GM21737 (cell line): ENCODE data around the gene SP8.

Experiments used
- ATAC-seq: cut with Tn5 transposase; IDR thresholded peaks from one replicate; pipeline ENCODE4 v1.9.1; 2021; ENCODE audit warnings: mild to moderate bottlenecking, moderate library complexity; ENCODE audit not compliant: unreplicated experiment

Gene SP8

GRCh38 chr7:20776214-20776911 lies 10.3 kb downstream of the SP8 start:
- no peak for ATAC-seq

- ATAC-seq: no peak
Measured at GRCh38 chr7:20754001-20754400, 32.7 kb downstream of the SP8 start.

GRCh38 chr7:20749906-20750305 lies 36.8 kb downstream of the SP8 start:
- no peak for ATAC-seq

- no peak for ATAC-seq
Measured at GRCh38 chr7:20748853-20749252, 37.8 kb downstream of the SP8 start.

- ATAC-seq: no peak
Measured at GRCh38 chr7:20747001-20747400, 39.7 kb downstream of the SP8 start.

- no peak for ATAC-seq
Measured at GRCh38 chr7:20745702-20746101, 41.0 kb downstream of the SP8 start.

- ATAC-seq: no peak
Measured at GRCh38 chr7:20744954-20745446, 41.7 kb downstream of the SP8 start.

- no peak for ATAC-seq
Measured at GRCh38 chr7:20742913-20743312, 43.8 kb downstream of the SP8 start.

GRCh38 chr7:20741801-20742200 lies 44.9 kb downstream of the SP8 start:
- ATAC-seq: no peak

- no peak for ATAC-seq
Measured at GRCh38 chr7:20738518-20739481, 47.9 kb downstream of the SP8 start.

- no peak for ATAC-seq
Measured at GRCh38 chr7:20737840-20738448, 48.7 kb downstream of the SP8 start.

GRCh38 chr7:20735346-20736065 lies 51.2 kb downstream of the SP8 start:
- no peak for ATAC-seq
